HG03280 (cell line): ENCODE results near the gene CDC42BPB.
A peak's percentile ranks its signal among the peaks of the same experiment; 100 is the strongest.

ENCODE experiments used
- ATAC-seq: cut with Tn5 transposase; IDR thresholded peaks from one replicate; pipeline ENCODE4 v1.9.1; 2021; ENCODE audit warnings: mild to moderate bottlenecking, moderate library complexity; ENCODE audit not compliant: unreplicated experiment

The CDC42BPB gene

DNA sequence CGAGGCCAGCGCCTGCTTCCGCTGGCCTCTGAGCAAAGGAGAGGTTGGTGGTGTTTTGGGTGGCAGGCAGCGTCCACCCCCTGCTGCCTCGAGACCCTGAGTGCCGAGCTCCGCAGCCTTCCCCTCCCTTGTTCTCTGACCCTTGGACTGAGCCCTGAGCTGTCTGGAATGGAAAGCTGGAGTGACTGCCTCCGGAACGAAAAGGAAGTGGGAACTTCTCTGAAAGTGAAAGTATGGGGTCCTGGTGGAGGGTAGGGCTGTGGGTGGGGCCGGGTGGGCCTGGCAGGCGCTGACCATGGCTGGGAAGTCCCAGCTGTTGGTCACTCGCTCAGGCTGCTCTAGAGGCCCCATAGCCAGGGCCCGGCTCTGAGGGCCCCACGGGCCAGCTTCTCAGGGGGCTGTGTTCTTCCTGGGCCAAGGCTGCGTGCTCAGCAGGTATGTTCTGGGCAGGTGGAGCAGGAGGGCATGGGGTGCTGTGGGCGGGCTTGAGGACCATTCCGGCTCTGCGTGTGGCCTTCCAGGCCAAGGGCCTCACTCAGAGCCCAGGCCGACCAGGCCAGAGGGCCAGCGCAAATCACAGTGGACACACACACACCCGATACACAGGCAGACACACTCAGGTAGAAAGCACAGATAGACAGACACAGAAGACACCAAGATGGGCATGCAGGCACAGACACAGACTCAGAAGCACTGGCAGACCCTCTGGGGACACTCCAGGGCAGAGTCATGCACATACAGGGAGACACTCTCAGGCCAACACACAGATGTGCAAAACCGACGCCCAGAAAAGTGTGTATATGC, 37.3 kb upstream of the CDC42BPB start, which contains the start of gene EXOC3L4:
EXOC3L4 (plus strand) TSS at position 320 of the 804 bp plus-strand sequence. CDS start 5,495 bp downstream, outside the sequence.
- ATAC-seq: no peak

DNA sequence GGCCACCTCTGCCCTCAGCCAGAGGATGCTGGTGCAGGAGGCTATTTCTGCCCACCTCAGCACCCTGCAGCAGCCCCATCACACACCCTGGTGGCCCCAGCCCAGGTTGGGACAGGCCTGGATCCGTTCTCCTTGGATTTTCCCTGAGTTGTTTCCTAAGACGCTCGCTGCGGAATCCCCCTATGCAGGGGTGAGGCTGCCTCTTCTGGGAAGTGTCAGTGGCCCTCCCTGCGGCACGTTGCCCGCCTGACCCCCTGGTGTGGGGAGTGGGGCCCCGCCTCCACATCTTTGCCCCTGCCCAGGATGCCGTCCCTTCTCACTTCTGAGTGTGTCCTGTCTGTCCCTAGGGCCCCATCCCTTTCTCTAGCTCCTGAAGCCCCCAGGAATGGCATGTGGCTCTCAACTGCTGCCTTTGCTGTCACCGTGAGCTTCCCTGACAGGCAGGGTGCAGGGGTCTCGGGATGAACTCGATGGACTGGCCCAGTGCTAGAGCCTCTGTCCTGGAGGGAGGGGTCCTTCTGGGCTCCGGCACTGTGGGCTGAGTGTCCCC, 36.6 kb upstream of the CDC42BPB start:
- no peak for ATAC-seq

DNA sequence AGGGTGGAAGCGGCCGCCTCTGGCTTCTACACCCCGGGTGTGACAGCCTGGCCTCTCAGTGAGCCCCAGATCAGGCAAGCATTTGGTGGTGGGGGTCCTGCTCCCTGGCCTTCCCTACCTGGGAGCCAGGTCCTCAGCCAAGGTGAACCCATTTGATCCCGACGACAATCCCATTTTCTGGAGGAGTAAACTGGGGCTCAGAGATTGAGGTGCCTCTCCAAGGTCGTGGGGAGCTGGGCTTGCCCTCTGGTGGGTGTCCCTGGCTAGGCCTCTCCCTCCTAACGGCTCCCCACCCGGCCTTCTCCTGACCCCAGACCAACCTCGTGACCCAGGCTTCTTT, 34.5 kb upstream of the CDC42BPB start:
- ATAC-seq: no peak

DNA sequence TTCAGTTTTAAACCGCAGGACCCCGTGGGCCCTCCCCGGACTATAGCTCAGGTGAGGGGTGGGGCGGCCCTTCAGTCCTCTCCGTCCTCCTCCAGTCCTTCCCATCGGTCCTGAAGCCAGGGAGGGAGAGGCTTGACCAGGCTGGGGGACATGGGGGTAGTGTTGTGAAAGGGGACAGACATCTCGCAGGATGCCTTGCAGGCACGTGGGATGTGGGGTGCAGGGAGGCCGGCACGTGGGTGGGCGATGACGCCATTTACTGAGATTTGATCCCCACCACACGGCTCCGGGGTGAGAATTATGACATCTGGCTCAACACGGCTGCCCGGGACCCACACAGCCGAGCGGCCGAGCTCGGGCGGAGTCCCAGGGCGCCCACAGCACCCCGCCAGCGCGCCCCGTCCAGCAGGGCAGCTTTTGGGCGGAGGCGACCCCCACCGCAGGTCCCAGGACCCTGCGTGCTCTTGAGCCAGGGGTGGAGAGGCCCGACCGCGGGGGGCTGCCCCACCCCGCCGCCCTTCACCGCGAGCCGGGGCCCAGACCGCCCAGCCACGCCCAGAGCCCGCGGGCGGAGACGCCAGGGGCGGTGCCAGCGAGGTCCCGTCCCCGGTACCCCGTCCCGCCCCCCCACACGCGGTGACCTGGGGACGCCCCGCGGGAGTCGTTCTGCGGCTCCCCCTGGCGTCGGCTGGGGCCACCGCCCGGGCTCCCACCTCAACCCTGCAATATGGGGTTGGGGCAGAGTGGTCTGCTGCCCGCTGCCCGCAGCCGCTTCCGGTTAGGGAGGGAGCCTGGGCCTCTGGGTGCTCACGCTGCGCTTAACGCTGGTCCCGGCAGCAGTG, 33.9 kb upstream of the CDC42BPB start:
- peak; percentile 60 for ATAC-seq

DNA sequence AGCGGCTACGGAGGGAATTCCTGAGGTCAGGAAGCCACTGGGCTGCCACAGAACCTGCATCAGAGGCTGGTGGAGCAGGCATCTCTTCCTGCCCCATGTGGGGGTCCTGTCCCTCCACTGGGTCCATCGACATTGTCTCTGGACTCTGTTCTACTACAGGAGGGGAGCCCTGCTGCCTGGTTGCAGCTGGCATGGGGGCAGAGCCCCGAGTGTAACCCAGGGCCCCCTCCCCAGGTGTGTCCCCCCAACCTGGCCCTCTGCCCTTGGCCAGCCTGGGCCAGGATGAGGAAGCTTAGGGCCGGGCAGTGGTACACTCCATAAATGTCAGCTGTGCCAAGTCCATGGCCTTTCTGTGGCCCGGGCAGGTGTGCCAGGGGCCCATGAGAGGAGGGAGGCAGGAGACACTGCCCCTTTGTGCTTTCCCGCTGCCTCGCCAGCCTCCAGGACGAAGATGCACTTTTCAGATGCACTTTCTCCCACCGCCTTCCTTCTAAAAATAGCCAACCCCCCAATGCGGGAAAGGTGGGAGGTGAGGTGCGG, 33.2 kb upstream of the CDC42BPB start:
- no peak for ATAC-seq

DNA sequence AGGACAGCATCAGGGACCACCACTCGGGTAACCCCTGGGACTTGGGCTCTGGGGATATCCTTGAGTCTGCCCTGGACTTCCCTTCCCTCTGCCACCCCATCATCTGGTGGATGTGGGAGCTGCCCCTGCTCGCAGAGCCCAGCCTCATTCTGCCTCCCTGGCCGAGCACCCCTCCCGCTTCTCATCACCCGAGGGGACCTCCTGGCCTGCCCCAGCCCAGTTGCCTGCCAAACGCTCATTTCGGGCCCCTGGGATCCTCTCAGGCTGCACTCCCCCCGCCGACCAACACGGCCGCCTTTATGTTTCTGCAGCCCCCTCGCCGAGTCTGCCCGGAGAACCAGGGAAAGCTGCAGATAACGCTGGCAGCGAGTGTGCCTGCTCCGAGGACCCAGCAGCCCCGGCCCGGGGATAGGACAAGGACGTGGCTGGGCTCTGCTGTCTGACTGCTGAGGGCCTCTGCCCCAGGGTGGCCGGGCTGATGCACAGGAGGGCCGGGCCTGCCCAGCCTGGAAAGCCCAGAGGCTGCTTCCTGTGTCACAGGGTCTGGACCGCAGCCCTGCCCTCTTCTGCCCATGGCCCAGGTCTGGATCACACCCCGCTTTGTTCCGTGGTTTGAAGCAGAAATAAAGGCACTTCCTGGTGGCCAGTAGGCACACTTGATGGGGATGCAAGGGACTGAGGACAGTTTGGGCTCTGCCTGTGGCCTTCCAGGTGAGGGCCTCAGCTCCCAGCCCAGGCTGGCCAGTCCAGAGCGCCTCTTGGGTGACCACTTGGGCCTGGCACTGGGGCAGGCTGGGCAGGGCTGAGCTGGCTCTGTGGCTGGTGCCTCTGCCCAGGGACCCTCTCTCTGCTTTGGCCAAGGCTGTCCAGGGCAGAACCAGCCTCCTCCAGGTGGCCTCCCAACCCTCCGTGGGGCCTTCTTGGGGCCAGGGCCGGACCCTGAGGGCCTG, 32.3 kb upstream of the CDC42BPB start:
- no peak for ATAC-seq

DNA sequence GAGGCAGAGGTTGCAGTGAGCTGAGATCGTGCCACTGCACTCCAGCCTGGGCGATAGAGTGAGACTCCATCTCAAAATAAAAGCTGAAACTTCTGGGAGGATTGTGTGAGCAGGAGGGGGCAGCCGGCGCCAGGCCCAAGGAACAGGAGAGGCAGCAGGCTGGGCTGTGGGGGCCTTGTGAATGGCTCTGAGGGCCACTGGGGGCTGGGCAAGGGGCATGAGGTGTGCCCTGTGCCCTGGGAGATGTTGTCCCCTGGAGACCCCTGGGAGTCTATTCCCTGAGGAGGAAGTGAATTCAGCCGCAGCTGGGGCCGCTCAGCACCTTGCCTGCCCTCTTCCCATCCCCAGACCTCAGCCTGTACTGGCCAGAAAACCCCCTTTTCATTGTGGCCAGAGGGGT, 31.6 kb upstream of the CDC42BPB start:
- no peak for ATAC-seq

DNA sequence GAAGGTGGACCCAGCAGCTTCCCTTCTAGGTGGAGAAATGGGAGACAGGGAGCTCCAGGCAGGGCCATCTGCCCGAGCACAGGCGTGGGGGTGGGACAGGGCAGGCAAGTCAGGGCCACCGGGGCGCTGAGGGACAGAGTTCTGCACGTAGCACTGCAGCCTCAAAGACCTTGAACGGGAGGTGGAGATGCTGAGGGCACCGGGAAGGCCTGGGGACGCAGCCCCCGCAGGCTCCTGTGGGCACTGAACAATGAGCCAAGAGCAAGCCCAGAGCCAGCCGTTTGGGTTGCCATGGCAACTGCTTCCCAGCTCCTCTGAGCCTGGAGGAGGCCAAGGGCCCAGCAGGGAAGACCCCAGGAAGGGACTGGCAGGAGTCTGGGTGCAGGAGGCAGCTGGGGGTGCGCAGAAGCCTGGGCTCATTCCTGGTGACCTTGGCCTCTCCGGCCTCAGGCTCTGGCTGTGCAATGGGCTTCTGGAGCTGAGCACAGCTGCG, 30.0 kb upstream of the CDC42BPB start:
- no peak for ATAC-seq

DNA sequence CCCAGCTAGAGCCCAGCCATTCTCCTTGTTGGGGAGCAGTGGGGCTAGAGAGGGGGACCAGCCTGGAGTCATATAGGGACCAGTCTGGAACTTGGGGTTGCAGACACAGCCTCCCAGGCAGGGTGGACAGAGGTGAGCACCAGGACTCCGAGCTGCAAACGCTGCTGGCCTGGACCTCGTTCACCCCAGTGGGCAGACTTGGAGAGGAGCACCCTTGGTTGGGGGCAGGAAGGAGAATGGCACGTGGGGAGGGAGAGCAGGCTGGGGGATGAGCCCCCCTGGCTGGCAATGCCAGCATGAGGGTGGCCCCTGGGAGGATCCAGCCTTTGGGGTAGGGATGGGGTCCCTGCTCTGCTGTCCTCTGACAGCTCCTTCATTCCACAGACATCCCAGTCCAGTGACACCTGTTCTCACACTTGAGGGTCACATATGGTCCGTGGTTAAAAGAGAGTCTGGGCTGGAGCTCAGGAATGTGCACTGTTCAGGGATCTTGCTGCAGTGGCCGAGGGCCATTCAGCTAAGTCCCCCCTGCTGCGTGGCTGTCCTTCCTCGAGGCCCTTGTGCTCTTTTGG, 29.5 kb upstream of the CDC42BPB start:
- ATAC-seq: no peak

DNA sequence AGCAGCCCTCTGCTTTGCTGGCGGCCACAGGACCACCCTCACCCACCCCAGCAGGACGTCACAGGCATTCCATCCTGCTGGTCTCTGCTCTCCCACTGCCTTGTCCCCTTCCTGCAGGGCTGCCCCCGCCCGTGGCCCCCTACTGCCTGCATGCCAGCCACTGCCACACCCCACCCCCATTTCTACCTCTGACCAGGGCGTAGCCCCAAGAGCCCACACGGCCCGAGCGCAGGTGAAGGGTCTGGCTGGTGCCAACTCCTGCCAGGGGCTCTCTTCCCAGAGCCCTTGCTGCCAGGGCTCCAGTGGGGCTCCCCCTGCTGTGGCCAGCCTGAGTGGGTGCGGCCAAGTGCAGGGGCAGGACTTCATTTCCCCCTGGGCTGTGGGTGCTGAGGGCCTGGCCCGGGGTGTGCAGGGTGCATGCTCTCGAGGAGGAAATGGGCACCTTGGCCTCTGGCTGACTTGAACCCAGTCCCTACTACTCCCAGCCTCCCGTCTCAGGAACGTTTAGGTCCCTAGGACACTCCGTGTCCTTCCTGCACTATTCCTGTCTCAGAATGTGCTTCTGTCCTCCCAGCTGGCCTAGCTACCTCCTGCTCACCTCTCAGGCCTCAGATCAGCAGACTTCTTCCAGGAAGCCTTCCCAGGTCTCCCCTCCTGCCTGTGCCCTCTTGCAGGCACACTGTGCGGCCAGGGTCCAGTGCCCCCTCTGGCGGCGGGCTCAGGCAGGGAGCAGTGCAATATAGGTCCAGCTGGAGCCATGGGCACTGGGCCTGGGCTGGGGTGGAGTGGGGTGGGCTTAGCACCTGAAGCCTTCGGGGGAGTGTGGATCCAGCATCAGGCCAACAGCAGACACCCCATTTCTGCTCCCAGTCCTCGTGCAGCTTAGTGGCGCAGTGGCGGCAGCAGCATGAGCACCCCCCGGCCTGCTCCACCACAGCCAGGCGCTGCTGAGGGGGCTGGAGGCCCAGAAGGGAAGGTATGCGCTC, 28.1 kb upstream of the CDC42BPB start:
- ATAC-seq: no peak

DNA sequence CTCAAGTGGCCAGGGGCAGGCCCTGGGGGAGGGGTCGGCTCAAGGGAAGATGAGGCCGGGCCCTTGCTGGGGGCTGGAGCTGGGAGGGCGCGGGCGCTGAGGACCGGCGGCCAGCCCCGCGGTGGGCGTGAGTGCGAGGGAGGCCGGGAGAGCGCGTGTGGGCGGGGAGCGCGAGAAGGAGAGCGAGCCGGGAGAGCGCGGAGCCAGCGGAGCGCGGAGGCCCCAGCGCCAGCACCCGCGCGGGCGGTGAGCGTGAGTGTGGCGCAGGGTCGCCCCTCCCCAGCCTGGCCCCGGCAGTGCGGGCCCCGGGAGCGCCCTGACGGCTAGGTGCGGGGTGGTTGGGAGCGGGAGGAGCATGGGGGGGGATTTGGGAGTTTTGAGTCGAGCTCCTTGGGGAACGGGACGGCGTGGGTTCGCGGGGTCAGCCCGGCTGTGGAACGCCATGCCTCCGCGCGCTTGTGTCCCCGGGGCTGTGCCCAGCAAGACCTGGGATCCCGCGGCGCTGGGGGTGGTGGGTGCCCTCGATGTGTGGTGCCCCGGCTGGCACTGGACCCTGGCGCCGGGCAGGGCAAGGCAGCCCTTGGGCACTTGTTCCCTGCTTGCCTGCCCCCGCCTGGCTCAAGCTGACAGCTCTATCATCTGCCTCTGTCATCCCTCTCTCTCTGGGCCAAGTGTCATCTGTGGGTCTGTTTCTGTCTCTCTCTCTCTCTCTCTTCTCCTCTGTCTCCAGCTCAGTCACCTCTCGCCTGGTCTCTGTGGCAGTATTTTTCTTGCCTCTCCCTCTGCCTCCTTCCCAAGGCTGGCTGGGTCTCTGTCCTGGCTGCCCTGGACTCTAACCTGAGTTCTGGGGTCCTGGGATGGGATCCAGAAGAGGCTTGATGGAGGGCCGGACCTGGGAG, 26.9 kb upstream of the CDC42BPB start, which contains the start of gene LBHD2:
LBHD2 (plus strand) TSS at position 190 of the 899 bp plus-strand sequence. CDS start 1,803 bp downstream, outside the sequence.
- ATAC-seq: no peak

DNA sequence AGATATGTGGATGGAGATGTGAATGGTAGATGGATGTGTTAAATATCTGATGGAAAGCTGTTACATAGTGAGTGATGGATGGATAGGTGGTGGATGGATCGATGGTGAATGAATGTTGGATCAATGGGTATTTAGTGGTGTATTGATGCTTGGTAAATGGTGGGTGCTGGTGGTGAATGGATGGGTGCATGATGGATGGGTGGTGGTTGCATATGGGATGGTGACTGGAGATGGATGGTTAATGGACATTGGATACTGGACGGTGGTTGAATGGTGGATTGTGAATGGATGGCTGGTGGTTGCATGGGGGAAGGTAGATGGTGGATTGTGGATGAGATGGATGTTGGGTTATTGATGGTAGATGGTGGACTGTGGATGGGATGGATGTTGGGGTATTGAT, 24.6 kb upstream of the CDC42BPB start:
- ATAC-seq: no peak

DNA sequence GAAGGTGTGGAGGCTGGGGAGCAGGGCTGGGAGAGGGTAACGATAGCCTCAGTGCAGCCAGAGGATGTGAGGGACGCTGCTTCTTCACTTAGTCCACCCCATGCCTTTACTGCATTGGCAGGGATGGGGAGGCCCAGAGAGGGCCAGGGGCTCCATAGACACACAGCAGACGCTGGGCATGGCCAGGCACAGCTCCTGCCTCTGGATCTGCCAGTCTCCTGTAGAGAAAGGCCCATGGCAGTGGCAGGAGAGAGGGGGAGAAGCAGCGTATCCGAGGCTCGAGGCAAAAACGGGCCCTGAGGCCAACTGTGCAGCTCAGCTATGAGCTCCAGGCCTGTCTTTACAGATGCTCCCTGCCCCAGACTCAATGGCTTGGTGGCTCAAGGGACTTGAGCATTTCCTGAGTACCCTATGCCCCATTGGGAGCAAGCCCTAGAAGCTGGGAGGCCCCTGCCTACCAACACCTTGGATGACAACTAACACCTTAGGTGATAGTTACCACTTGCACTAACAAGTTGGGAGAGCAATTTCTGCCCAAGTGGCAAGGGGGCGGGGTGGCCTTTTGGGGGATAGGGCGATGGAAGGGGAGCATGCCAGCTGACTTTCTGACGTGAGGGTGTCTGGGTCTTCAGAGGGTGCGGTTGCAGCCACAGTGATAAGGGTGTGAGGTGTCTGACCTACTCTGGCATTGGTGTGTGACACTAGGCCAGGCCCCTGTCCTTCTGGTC, 21.7 kb upstream of the CDC42BPB start:
- no peak for ATAC-seq

DNA sequence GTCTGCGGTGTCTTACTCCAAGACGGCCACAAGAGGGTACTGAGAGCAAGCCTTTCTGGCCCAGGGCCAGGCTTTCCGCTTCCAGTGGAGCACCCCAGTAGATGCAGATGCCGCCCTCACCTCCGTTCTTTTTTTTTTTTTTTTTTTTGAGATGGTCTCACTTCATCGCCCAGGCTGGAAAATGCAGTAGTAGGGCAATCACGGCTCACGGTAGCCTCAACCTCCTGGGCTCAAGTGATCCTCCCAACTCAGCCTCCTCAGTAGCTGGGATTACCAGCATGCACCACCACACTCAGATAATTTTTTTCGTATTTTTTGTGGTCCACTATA, 21.0 kb upstream of the CDC42BPB start:
- ATAC-seq: peak; percentile 64

DNA sequence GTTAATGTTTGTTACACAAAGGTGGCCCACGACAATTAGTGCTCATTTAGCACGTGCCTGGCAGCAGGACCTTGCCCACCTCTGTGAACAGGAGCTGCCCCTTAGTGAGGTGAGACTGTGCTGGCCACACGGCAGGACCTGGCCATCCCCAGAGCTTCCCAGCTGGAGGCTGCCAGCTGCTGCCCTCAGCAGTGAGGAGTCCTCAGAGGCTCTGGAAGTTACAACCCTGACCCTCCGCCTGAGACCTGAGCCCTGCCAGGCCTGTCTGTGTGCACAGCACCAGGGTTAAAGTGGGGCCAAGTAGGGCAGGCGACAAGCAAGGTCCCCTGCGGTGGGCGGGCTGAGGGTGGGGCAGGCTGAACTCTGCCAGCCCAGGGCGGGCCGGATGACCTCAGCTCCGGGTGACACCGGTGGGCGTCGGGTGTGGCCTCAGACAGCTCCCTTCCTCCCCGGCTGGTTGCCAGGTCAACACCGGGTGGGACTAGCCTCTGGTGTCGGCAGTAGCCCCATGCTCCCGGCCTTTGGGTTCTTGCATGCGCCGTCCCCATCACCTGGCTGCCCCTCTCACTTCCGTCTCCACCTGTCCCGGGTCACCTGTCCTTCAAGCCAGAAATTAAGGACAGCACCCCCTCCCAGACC, 17.5 kb upstream of the CDC42BPB start:
- no peak for ATAC-seq

DNA sequence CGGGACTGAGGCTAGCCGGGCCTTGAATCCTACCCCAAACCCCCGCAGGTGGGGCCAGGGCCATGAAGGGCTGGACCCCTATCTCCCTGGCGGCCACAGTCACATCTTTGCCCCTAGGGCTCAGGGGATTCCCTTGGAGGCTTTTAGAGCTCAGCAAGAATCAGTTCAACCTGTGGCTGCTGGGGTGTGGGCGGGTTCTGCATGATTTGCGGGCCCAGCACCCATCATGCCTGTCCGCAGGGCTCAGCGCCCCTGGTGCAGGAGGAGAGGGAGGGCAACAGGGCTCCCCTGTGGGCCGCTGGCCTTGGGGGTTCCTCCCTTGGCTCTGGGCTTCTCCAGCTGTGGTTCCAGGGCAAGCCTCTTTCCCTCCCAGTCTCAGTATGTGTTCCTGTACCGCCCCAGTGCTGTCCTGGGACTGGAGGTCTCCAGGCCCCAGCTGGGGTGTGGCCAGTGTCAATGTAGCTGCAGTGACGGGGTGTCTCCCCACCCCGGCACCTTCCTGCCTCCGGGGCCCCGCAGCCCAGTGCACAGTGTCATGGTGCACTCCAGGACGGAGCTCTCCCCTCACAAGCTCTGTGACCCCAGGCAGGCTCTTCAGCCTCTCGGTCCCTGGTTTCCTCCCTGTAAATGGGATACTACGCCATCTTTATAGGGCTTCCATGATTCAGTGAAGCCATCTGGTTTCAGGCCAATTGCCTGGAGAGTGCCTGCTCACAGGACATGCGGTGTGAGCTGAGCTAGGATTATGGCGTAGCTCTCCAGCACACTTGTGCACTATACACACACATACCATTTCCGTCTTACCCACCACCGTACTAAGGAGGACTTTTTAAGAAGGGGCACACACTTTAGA, 16.8 kb upstream of the CDC42BPB start:
- ATAC-seq: no peak
